Activated CD4-positive, alpha-beta T cell treated with anti-CD3 and anti-CD28 coated beads, Interleukin-2, amount 10 ng/mL, durations not matched to agents 24 days and 14 days (primary cell): ENCODE results near the gene FBXL3. TPM values are rescaled to one million over a fixed set of nuclear protein-coding genes. Genes with fewer than 3 reads are reported as not detected.
A peak's percentile ranks its signal among the peaks of the same experiment; 100 is the strongest.

Source experiments
- DNase-seq: peaks from one replicate; pipeline ENCODE4 v3.0.0; 2022
- H3K27ac Mint-ChIP-seq: one replicate; pipeline ENCODE4 v1.8.0; 2022; ENCODE audit warnings: mild to moderate bottlenecking, mixed read lengths
- H3K27me3 Mint-ChIP-seq: one replicate; pipeline ENCODE4 v1.8.0; 2022; ENCODE audit warnings: mixed read lengths
- H3K36me3 Mint-ChIP-seq: one replicate; pipeline ENCODE4 v1.8.0; 2022; ENCODE audit warnings: low read depth, mild to moderate bottlenecking, mixed read lengths
- H3K4me1 Mint-ChIP-seq: one replicate; pipeline ENCODE4 v1.8.0; 2021; ENCODE audit warnings: mixed read lengths
- H3K4me3 Mint-ChIP-seq: one replicate; pipeline ENCODE4 v1.8.0; 2022; ENCODE audit warnings: mild to moderate bottlenecking, moderate library complexity, mixed read lengths
- H3K9me3 Mint-ChIP-seq: one replicate; pipeline ENCODE4 v1.8.0; 2021; ENCODE audit warnings: mixed read lengths
- intact Hi-C: fragments of 100-400 bp; cut with micrococcal nuclease; formaldehyde crosslinking; loops from one replicate; pipeline ENCODE4 v1.15.1; 2023
- total RNA-seq: library from RNA; stranded (reverse); gene quantifications from 2 replicates; pipeline ENCODE4 v1.2.3, GENCODE V29; 2022

Gene FBXL3
- total RNA-seq, 1 donor from 2014 or later: 41.6 TPM

- H3K36me3 Mint-ChIP-seq: peaks cover 13% of the 10 kb centered on the region
- peak within 1 kb of the TSS; percentile 95 for H3K27ac Mint-ChIP-seq
These were observed 35.0 kb downstream of the FBXL3 start, which contains the start of gene CLN5 for GRCh38 chr13:76991796-76992547. Gene CLN5 (plus strand): TSS chr13:76992081. CDS start chr13:76992099, 18 bp downstream.

GRCh38 chr13:76991432-76991795, 35.5 kb downstream of the FBXL3 start:
- peaks cover 7% of the 10 kb centered on the region for H3K36me3 Mint-ChIP-seq
- peak; percentile 87 for DNase-seq
- no peaks in the 10 kb centered on the region for H3K9me3 Mint-ChIP-seq
- peak overlapping the region; percentile 96 for H3K4me3 Mint-ChIP-seq
- H3K27ac Mint-ChIP-seq: peak overlapping the region; percentile 95
- peaks cover 26% of the 10 kb centered on the region for H3K4me1 Mint-ChIP-seq
- intact Hi-C loops: loop anchor here (1.0 kb wide), 1 partner anchor 105 kb away; the partner anchor contains the start of gene KCTD12
- peaks cover 8% of the 10 kb centered on the region for H3K27me3 Mint-ChIP-seq

More at GRCh38 chr13:76991796-76992547, 35.0 kb downstream of the FBXL3 start, which contains the start of gene CLN5:
- Mint-ChIP-seq H3K27me3 (peaks cover 5% of the 10 kb centered on the region), H3K4me1 (peaks cover 26% of the 10 kb centered on the region), H3K4me3 (peak within 1 kb of the TSS; percentile 96), H3K9me3 (no peaks in the 10 kb centered on the region)
- DNase-seq: peak; percentile 99
- intact Hi-C loops: loop anchor here (1.0 to 2.0 kb wide), 5 partner anchors 9 to 337 kb away; partner anchors contain the start of genes FBXL3 and KCTD12

- H3K4me3 Mint-ChIP-seq: no peak overlapping the region
- intact Hi-C loops: loop anchor here (5.0 kb wide), 1 partner anchor 1106 kb away; no protein-coding TSS in a partner anchor
- no peaks in the 10 kb centered on the region for H3K9me3 Mint-ChIP-seq
- no peaks in the 10 kb centered on the region for H3K36me3 Mint-ChIP-seq
- H3K27ac Mint-ChIP-seq: no peak overlapping the region
- DNase-seq: no peak
- peaks cover 47% of the 10 kb centered on the region for H3K27me3 Mint-ChIP-seq
- peaks cover 6% of the 10 kb centered on the region for H3K4me1 Mint-ChIP-seq
These were observed 43.3 kb downstream of the FBXL3 start for GRCh38 chr13:76983676-76984075.

GRCh38 chr13:76982061-76982460, 44.9 kb downstream of the FBXL3 start:
- Mint-ChIP-seq H3K27ac (no peak overlapping the region), H3K4me3 (no peak overlapping the region), H3K4me1 (peaks cover 6% of the 10 kb centered on the region), H3K36me3 (no peaks in the 10 kb centered on the region), H3K27me3 (peaks cover 53% of the 10 kb centered on the region), H3K9me3 (no peaks in the 10 kb centered on the region)
- intact Hi-C loops: loop anchor here (5.0 kb wide), 1 partner anchor 1105 kb away; no protein-coding TSS in a partner anchor
- no peak for DNase-seq

- intact Hi-C loops: loop anchor here (1.0 to 5.0 kb wide), 2 partner anchors 47 to 1103 kb away; partner anchors contain the start of gene FBXL3
- Mint-ChIP-seq H3K9me3 (no peaks in the 10 kb centered on the region), H3K4me1 (peaks cover 6% of the 10 kb centered on the region), H3K36me3 (no peaks in the 10 kb centered on the region), H3K4me3 (peak overlapping the region; percentile 78), H3K27ac (no peak overlapping the region), H3K27me3 (peaks cover 47% of the 10 kb centered on the region)
- peak; percentile 95 for DNase-seq
These were observed 46.8 kb downstream of the FBXL3 start for GRCh38 chr13:76980075-76980718.

- no peak for DNase-seq
- H3K9me3 Mint-ChIP-seq: no peaks in the 10 kb centered on the region
- intact Hi-C loops: no loop called here
- no peak overlapping the region for H3K27ac Mint-ChIP-seq
- H3K36me3 Mint-ChIP-seq: no peaks in the 10 kb centered on the region
- H3K27me3 Mint-ChIP-seq: peaks cover 57% of the 10 kb centered on the region
- H3K4me3 Mint-ChIP-seq: no peak overlapping the region
- H3K4me1 Mint-ChIP-seq: peaks cover 8% of the 10 kb centered on the region
These were observed 50.0 kb downstream of the FBXL3 start for GRCh38 chr13:76976929-76977328.

GRCh38 chr13:76976490-76976889, 50.5 kb downstream of the FBXL3 start:
- Mint-ChIP-seq H3K9me3 (no peaks in the 10 kb centered on the region), H3K4me3 (no peak overlapping the region)
- intact Hi-C loops: no loop called here

GRCh38 chr13:76975863-76976262, 51.1 kb downstream of the FBXL3 start:
- H3K27me3 Mint-ChIP-seq: peaks cover 54% of the 10 kb centered on the region
- intact Hi-C loops: no loop called here
- peaks cover 8% of the 10 kb centered on the region for H3K4me1 Mint-ChIP-seq
- no peaks in the 10 kb centered on the region for H3K36me3 Mint-ChIP-seq
- H3K4me3 Mint-ChIP-seq: no peak overlapping the region
- no peak for DNase-seq
- H3K9me3 Mint-ChIP-seq: no peaks in the 10 kb centered on the region
- H3K27ac Mint-ChIP-seq: no peak overlapping the region

More at GRCh38 chr13:76976490-76976889, 50.5 kb downstream of the FBXL3 start:
- Mint-ChIP-seq H3K36me3 (no peaks in the 10 kb centered on the region), H3K27ac (no peak overlapping the region), H3K27me3 (peaks cover 57% of the 10 kb centered on the region), H3K4me1 (peaks cover 8% of the 10 kb centered on the region)
- no peak for DNase-seq

- peaks cover 6% of the 10 kb centered on the region for H3K4me1 Mint-ChIP-seq
- intact Hi-C loops: no loop called here
- no peak for DNase-seq
- H3K27me3 Mint-ChIP-seq: peaks cover 52% of the 10 kb centered on the region
- no peaks in the 10 kb centered on the region for H3K9me3 Mint-ChIP-seq
- H3K36me3 Mint-ChIP-seq: no peaks in the 10 kb centered on the region
- H3K27ac Mint-ChIP-seq: no peak overlapping the region
- H3K4me3 Mint-ChIP-seq: no peak overlapping the region
These were observed 52.4 kb downstream of the FBXL3 start for GRCh38 chr13:76974618-76974975.

- intact Hi-C loops: no loop called here
- Mint-ChIP-seq H3K27me3 (peaks cover 51% of the 10 kb centered on the region), H3K4me1 (peaks cover 6% of the 10 kb centered on the region)
These were observed 52.9 kb downstream of the FBXL3 start for GRCh38 chr13:76973920-76974617.

GRCh38 chr13:76971851-76972829, 54.8 kb downstream of the FBXL3 start:
- intact Hi-C loops: no loop called here
- no peaks in the 10 kb centered on the region for H3K36me3 Mint-ChIP-seq
- no peak overlapping the region for H3K4me3 Mint-ChIP-seq
- peaks cover 37% of the 10 kb centered on the region for H3K27me3 Mint-ChIP-seq
- no peaks in the 10 kb centered on the region for H3K9me3 Mint-ChIP-seq
- peaks cover 6% of the 10 kb centered on the region for H3K4me1 Mint-ChIP-seq
- no peak for DNase-seq
- H3K27ac Mint-ChIP-seq: no peak overlapping the region

More at GRCh38 chr13:76973920-76974617, 52.9 kb downstream of the FBXL3 start:
- Mint-ChIP-seq H3K4me3 (no peak overlapping the region), H3K27ac (no peak overlapping the region), H3K9me3 (no peaks in the 10 kb centered on the region), H3K36me3 (no peaks in the 10 kb centered on the region)
- DNase-seq: no peak

GRCh38 chr13:76971215-76971614, 55.7 kb downstream of the FBXL3 start:
- H3K9me3 Mint-ChIP-seq: no peaks in the 10 kb centered on the region
- H3K27ac Mint-ChIP-seq: no peak overlapping the region
- DNase-seq: no peak
- H3K4me1 Mint-ChIP-seq: peaks cover 2% of the 10 kb centered on the region
- peaks cover 31% of the 10 kb centered on the region for H3K27me3 Mint-ChIP-seq
- H3K4me3 Mint-ChIP-seq: no peak overlapping the region
- no peaks in the 10 kb centered on the region for H3K36me3 Mint-ChIP-seq
- intact Hi-C loops: no loop called here
